ENCODE data around the gene ATP2A2.
"Not testable (repeated sequence)": the region's sequence is repeated elsewhere in the genome, so short reads cannot be mapped to it uniquely, and the experiment has no call there.

ATP2A2 gene

DNA sequence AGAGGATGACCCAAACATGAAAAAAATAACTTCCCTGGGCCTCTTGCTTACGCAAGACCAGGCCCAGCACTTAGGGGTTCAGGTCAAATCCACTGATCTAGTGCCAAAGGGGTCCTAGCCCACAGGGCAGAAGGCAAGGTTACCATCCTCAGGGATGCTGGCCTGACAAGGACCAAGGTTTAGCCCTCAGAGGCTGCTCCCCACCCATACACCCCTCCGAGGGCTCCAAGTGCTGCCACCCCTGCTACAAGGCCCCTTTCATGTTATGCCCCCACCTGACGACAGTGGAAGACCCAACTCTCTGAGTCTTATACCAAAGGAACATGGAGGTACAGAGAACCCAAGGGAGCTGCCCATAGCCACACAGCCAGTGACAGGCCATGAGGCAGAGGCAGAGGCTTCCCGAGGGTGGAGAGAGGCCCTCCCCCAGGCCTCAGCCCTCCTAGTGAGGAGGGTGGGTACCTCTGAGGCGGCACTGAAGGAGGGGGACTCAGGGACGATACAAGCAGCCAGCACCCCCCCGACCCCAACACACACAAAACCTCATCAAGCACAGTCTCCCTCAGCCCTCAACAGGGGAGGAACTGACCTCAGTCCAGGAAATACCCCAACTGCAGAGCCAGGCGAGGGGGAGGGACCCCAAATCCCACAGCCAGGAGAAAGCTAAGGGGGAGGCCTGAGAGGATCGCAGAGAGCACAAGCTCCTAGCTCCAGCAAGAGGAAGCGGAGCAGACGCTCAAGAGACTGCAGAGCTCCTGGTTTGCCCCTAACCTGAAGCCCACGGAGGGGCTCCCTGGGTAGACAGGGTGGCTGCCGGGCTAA lies 85.5 kb downstream of the ATP2A2 start:
- CTCF ChIA-PET = interaction anchor here (1.0 to 2.1 kb wide), 3 partner anchors 12 to 65 kb away, joined by 3 to 8 read pairs (median 3); no protein-coding TSS in a partner anchor

DNA sequence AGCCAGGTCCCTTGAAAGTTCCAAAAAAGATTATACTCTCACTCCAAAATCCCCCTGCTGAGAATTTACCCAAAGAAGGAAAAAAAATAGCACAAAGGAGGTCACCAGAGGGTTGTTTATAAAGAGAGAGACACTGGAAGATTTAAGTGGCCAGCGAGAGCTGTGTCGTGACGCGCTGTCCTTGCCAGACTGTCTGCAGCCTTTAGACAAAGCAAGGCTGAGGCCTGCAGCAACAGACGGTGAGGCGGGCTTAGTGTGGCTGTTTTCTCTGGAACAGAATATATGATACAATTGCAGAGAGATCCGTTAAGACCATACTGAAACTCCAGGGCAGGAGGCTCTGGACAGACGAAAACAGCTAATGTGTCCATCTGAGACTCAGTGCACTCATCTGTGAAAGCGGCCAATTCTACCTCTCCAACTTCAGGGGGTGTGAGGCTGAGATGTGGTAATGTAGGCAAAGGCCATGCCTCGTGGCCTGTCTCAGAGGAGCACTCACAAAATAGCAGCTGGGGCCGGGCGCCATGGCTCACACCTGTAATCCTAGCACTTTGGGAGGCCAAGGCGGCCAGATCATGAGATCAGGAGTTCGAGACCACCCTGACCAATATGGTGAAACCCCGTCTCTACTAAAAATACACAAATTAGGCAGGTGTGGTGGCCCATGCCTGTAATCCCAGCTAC lies 86.3 kb downstream of the ATP2A2 start:
- Mint-ChIP-seq H3K27me3 (no peaks in the 10 kb centered on the region), H3K9me3 (no peaks in the 10 kb centered on the region), H3K27ac (no peak overlapping the region), H3K4me1 (no peaks in the 10 kb centered on the region), H3K4me3 (no peak overlapping the region), H3K36me3 (no peaks in the 10 kb centered on the region)
- DNase-seq = no peak
- CTCF ChIA-PET = interaction anchor here (1.1 kb wide), 1 partner anchor 13 kb away, joined by 3 read pairs; no protein-coding TSS in a partner anchor

More for the DNA sequence above, 85.5 kb downstream of the ATP2A2 start:
- Mint-ChIP-seq H3K4me1 (no peaks in the 10 kb centered on the region), H3K9me3 (no peaks in the 10 kb centered on the region), H3K4me3 (no peak overlapping the region), H3K36me3 (no peaks in the 10 kb centered on the region), H3K27ac (no peak overlapping the region), H3K27me3 (no peaks in the 10 kb centered on the region)
- no peak for DNase-seq

- Mint-ChIP-seq H3K4me1 (no peaks in the 10 kb centered on the region), H3K4me3 (no peak overlapping the region), H3K27ac (no peak overlapping the region), H3K27me3 (no peaks in the 10 kb centered on the region), H3K9me3 (no peaks in the 10 kb centered on the region), H3K36me3 (peaks cover 13% of the 10 kb centered on the region)
- CTCF ChIA-PET = no interaction called here
- no peak for DNase-seq
Measured at GRCh38 chr12:110369992-110370391, 88.9 kb downstream of the ATP2A2 start.

GRCh38 chr12:110370732-110371231 lies 89.7 kb downstream of the ATP2A2 start:
- H3K27ac Mint-ChIP-seq = no peak overlapping the region
- H3K27me3 Mint-ChIP-seq = no peaks in the 10 kb centered on the region
- DNase-seq = no peak
- H3K4me3 Mint-ChIP-seq = no peak overlapping the region
- peaks cover 20% of the 10 kb centered on the region for H3K36me3 Mint-ChIP-seq
- H3K4me1 Mint-ChIP-seq = no peaks in the 10 kb centered on the region
- CTCF ChIA-PET = interaction anchor here (0.6 to 0.9 kb wide), 2 partner anchors 231 to 235 kb away, joined by 3 read pairs; no protein-coding TSS in a partner anchor
- H3K9me3 Mint-ChIP-seq = no peaks in the 10 kb centered on the region

GRCh38 chr12:110371408-110372055 lies 90.5 kb downstream of the ATP2A2 start:
- DNase-seq = no peak
- CTCF ChIA-PET = interaction anchor here (0.6 to 1.3 kb wide), 3 partner anchors 18 to 234 kb away, joined by 3 to 6 read pairs (median 3); no protein-coding TSS in a partner anchor

GRCh38 chr12:110372056-110372425 lies 91.0 kb downstream of the ATP2A2 start:
- H3K4me1 Mint-ChIP-seq = no peaks in the 10 kb centered on the region
- peaks cover 24% of the 10 kb centered on the region for H3K36me3 Mint-ChIP-seq
- no peaks in the 10 kb centered on the region for H3K27me3 Mint-ChIP-seq
- no peaks in the 10 kb centered on the region for H3K9me3 Mint-ChIP-seq
- CTCF ChIA-PET = interaction anchor here (0.9 to 1.3 kb wide), 2 partner anchors 18 to 230 kb away, joined by 3 to 6 read pairs; no protein-coding TSS in a partner anchor
- no peak overlapping the region for H3K27ac Mint-ChIP-seq
- DNase-seq = no peak
- H3K4me3 Mint-ChIP-seq = no peak overlapping the region

More at GRCh38 chr12:110371408-110372055, 90.5 kb downstream of the ATP2A2 start:
- H3K27ac Mint-ChIP-seq = no peak overlapping the region
- H3K4me1 Mint-ChIP-seq = no peaks in the 10 kb centered on the region
- H3K27me3 Mint-ChIP-seq = no peaks in the 10 kb centered on the region
- no peaks in the 10 kb centered on the region for H3K9me3 Mint-ChIP-seq
- no peak overlapping the region for H3K4me3 Mint-ChIP-seq
- peaks cover 24% of the 10 kb centered on the region for H3K36me3 Mint-ChIP-seq

DNA sequence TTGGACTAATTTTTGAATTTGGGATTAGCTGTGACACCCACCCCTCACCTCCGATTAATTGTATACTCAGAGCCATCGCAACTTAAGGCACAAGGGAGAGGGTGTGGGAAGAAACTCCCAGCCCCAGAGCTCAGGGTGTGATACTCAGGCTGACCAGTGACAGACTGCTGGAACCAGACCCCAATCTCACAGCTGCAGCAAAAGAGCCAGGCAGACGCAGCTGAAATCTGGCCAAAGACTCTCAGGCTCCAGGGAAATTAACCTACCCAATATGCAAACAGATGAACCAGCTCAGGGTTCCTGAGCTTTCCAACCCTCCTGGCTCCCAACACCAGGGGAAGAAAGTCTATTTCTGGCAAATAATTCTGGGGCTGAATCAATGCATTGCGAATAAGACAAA lies 92.0 kb downstream of the ATP2A2 start:
- no peak for DNase-seq
- Mint-ChIP-seq H3K27me3 (no peaks in the 10 kb centered on the region), H3K9me3 (no peaks in the 10 kb centered on the region), H3K4me1 (no peaks in the 10 kb centered on the region), H3K4me3 (no peak overlapping the region), H3K36me3 (peaks cover 32% of the 10 kb centered on the region), H3K27ac (no peak overlapping the region)
- CTCF ChIA-PET = no interaction called here

GRCh38 chr12:110373425-110373824 lies 92.4 kb downstream of the ATP2A2 start:
- CTCF ChIA-PET = interaction anchor here (0.8 kb wide), 1 partner anchor 23 kb away, joined by 3 read pairs; no protein-coding TSS in a partner anchor
- Mint-ChIP-seq H3K4me3 (no peak overlapping the region), H3K36me3 (peaks cover 36% of the 10 kb centered on the region), H3K9me3 (no peaks in the 10 kb centered on the region), H3K27me3 (no peaks in the 10 kb centered on the region), H3K27ac (no peak overlapping the region), H3K4me1 (no peaks in the 10 kb centered on the region)
- no peak for DNase-seq

- H3K4me1 Mint-ChIP-seq = no peaks in the 10 kb centered on the region
- DNase-seq = no peak
- peaks cover 38% of the 10 kb centered on the region for H3K36me3 Mint-ChIP-seq
- H3K27ac Mint-ChIP-seq = no peak overlapping the region
- no peaks in the 10 kb centered on the region for H3K9me3 Mint-ChIP-seq
- no peak overlapping the region for H3K4me3 Mint-ChIP-seq
- no peaks in the 10 kb centered on the region for H3K27me3 Mint-ChIP-seq
- CTCF ChIA-PET = interaction anchor here (0.8 kb wide), 1 partner anchor 23 kb away, joined by 3 read pairs; no protein-coding TSS in a partner anchor
Measured at GRCh38 chr12:110373962-110374611, 93.0 kb downstream of the ATP2A2 start.

- not testable (repeated sequence) for H3K27ac Mint-ChIP-seq
Measured at GRCh38 chr12:110378131-110378790, 97.2 kb downstream of the ATP2A2 start.

GRCh38 chr12:110379197-110379596 lies 98.2 kb downstream of the ATP2A2 start:
- CTCF ChIA-PET = no interaction called here
- peaks cover 55% of the 10 kb centered on the region for H3K36me3 Mint-ChIP-seq
- no peak for DNase-seq
- H3K9me3 Mint-ChIP-seq = no peaks in the 10 kb centered on the region
- no peak overlapping the region for H3K27ac Mint-ChIP-seq
- no peaks in the 10 kb centered on the region for H3K27me3 Mint-ChIP-seq
- H3K4me1 Mint-ChIP-seq = no peaks in the 10 kb centered on the region
- no peak overlapping the region for H3K4me3 Mint-ChIP-seq

More at GRCh38 chr12:110378131-110378790, 97.2 kb downstream of the ATP2A2 start:
- not testable (repeated sequence) for H3K27me3 Mint-ChIP-seq, H3K4me3 Mint-ChIP-seq, H3K4me1 Mint-ChIP-seq, H3K9me3 Mint-ChIP-seq, DNase-seq
- peaks cover 61% of the 10 kb centered on the region for H3K36me3 Mint-ChIP-seq
- CTCF ChIA-PET = interaction anchor here (0.9 to 2.0 kb wide), 2 partner anchors 53 to 533 kb away, joined by 3 to 9 read pairs; no protein-coding TSS in a partner anchor

DNA sequence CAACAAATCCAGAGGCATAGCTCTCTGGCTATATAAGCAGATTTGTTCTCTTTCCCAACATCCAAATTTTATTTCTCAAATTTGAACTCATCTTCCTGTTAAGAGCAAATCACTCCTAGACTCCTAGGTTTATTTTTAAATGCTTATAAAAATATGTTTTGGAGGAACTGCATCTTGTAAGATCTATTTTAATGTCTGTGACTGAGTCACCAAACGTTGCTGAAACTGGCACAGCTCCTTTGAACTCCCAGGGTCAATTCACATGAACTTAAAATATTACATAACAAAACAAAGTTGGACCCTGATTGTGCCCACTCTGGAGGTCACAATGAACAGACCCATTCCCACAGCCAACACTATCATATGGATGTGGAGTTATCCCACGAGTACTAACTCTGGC lies 98.6 kb downstream of the ATP2A2 start:
- peaks cover 2% of the 10 kb centered on the region for H3K4me1 Mint-ChIP-seq
- no peaks in the 10 kb centered on the region for H3K9me3 Mint-ChIP-seq
- no peak overlapping the region for H3K4me3 Mint-ChIP-seq
- H3K27me3 Mint-ChIP-seq = no peaks in the 10 kb centered on the region
- H3K36me3 Mint-ChIP-seq = peaks cover 53% of the 10 kb centered on the region
- no peak overlapping the region for H3K27ac Mint-ChIP-seq
- CTCF ChIA-PET = no interaction called here
- DNase-seq = no peak

- no peak overlapping the region for H3K27ac Mint-ChIP-seq
- CTCF ChIA-PET = interaction anchor here (2.2 kb wide), 1 partner anchor 49 kb away, joined by 5 read pairs; no protein-coding TSS in a partner anchor
- H3K4me3 Mint-ChIP-seq = no peak overlapping the region
- H3K36me3 Mint-ChIP-seq = peaks cover 50% of the 10 kb centered on the region
- no peak for DNase-seq
- no peaks in the 10 kb centered on the region for H3K27me3 Mint-ChIP-seq
- peaks cover 7% of the 10 kb centered on the region for H3K4me1 Mint-ChIP-seq
- H3K9me3 Mint-ChIP-seq = no peaks in the 10 kb centered on the region
Measured at GRCh38 chr12:110382683-110383082, 101.6 kb downstream of the ATP2A2 start.

All from activated naive CD4-positive, alpha-beta T cell treated with anti-CD3 and anti-CD28 coated beads, Interleukin-2, amount 10 ng/mL, durations not matched to agents 7 days and 5 days (primary cell).